IMR-90 (cell line): Measurements from ENCODE around the gene KCNK7. TPM values are rescaled to one million over a fixed set of nuclear protein-coding genes. Genes with fewer than 3 reads are reported as not detected.

Experiments used
- ATAC-seq: fragments of 200-7000 bp; cut with Tn5 transposase; 2 replicates; pipeline ENCODE4 v1.9.1; 2020; ENCODE audit warnings: low read depth, mild to moderate bottlenecking, moderate library complexity
- BruUV-seq: library from RNA; stranded (reverse); fragments of 400-500 nt; replicated peaks from 2 replicates; lab custom pipeline; 2021; lab: Mats Ljungman, UMichigan
- CTCF ChIA-PET: fragments of 300-600 bp; formaldehyde crosslinking; extraction: SDS; loops from one replicate; lab custom pipeline; 2021; ENCODE audit warnings: antibody characterized with exemption; lab: Yijun Ruan, JAX
- POLR2A ChIA-PET: fragments of 300-600 bp; sonication (Branson Sonifier 250); formaldehyde crosslinking; loops from one replicate; lab custom pipeline; 2022; ENCODE audit warnings: antibody characterized with exemption; ENCODE audit not compliant: unreplicated experiment; lab: Charles Lee
- DNase-seq: peaks from one replicate; pipeline ENCODE4 v3.0.0; 2013
- H2AFZ ChIP-seq: replicated peaks from 2 replicates; pipeline ENCODE3; 2013; ENCODE audit warnings: low read length, mild to moderate bottlenecking; ENCODE audit not compliant: poor library complexity
- H2AK5ac ChIP-seq: 2 replicates; pipeline ENCODE4 v1.6.1; 2013; ENCODE audit warnings: low read depth, low read length, inconsistent platforms
- H2AK9ac ChIP-seq: replicated peaks from 2 replicates; pipeline ENCODE3; 2013; ENCODE audit warnings: mild to moderate bottlenecking, low read depth, low read length, moderate library complexity; ENCODE audit not compliant: poor library complexity
- H2BK120ac ChIP-seq: 2 replicates; pipeline ENCODE4 v1.6.1; 2013; ENCODE audit warnings: low read depth, low read length, inconsistent platforms
- H2BK15ac ChIP-seq: 3 replicates; pipeline ENCODE4 v1.6.1; 2013; ENCODE audit warnings: low read depth, low read length, inconsistent platforms
- H2BK20ac ChIP-seq: 2 replicates; pipeline ENCODE4 v1.6.1; 2013; ENCODE audit warnings: low read depth, mild to moderate bottlenecking, inconsistent platforms, low read length, moderate library complexity
- H2BK5ac ChIP-seq: 2 replicates; pipeline ENCODE4 v1.6.1; 2013; ENCODE audit warnings: mild to moderate bottlenecking, low read depth, low read length, inconsistent platforms; ENCODE audit not compliant: poor library complexity, severe bottlenecking
- H3K14ac ChIP-seq: replicated peaks from 2 replicates; pipeline ENCODE4 v1.6.1; 2013; ENCODE audit warnings: low read depth, low read length, inconsistent platforms
- H3K18ac ChIP-seq: 2 replicates; pipeline ENCODE4 v1.6.1; 2013; ENCODE audit warnings: low read depth, low read length, control low read depth
- H3K23ac ChIP-seq: 2 replicates; pipeline ENCODE4 v1.6.1; 2013; ENCODE audit warnings: low read depth, low read length, inconsistent platforms
- H3K27ac ChIP-seq: 2 replicates; pipeline ENCODE4 v1.5.1; 2013; ENCODE audit warnings: mild to moderate bottlenecking, control low read depth, low read length; ENCODE audit not compliant: insufficient read depth
- H3K27me3 ChIP-seq: 2 replicates; pipeline ENCODE4 v1.6.1; 2013; ENCODE audit warnings: low read length; ENCODE audit not compliant: control insufficient read depth, insufficient read depth
- H3K36me3 ChIP-seq: 2 replicates; pipeline ENCODE4 v1.6.1; 2013; ENCODE audit warnings: low read length, mixed read lengths; ENCODE audit not compliant: control insufficient read depth, insufficient read depth
- H3K4ac ChIP-seq: 2 replicates; pipeline ENCODE4 v1.6.1; 2013; ENCODE audit warnings: low read depth, low read length, inconsistent platforms
- H3K4me1 ChIP-seq: 2 replicates; pipeline ENCODE4 v1.6.1; 2013; ENCODE audit warnings: low read length, mixed read lengths; ENCODE audit not compliant: control insufficient read depth, insufficient read depth
- H3K4me2 ChIP-seq: 2 replicates; pipeline ENCODE4 v1.6.1; 2013; ENCODE audit warnings: low read depth, mild to moderate bottlenecking, control low read depth, low read length, moderate library complexity
- H3K4me3 ChIP-seq: 2 replicates; pipeline ENCODE4 v1.5.1; 2013; ENCODE audit warnings: low read depth, mild to moderate bottlenecking, control low read depth, low read length, moderate library complexity; ENCODE audit not compliant: insufficient read depth
- H3K56ac ChIP-seq: 2 replicates; pipeline ENCODE4 v1.6.1; 2013; ENCODE audit warnings: low read length, inconsistent platforms; ENCODE audit not compliant: insufficient read depth; ENCODE audit errors: extremely low read depth
- H3K79me1 ChIP-seq, 2 experiments: 2 replicates each; pipeline ENCODE4 v1.6.1; 2013; ENCODE audit warnings: low read length in 2 of 2, inconsistent platforms in 1 of 2, low read depth in 1 of 2
- H3K9ac ChIP-seq: 2 replicates; pipeline ENCODE4 v1.6.1; 2013; ENCODE audit warnings: low read depth, low read length, control low read depth
- H3K9me1 ChIP-seq: 2 replicates; pipeline ENCODE4 v1.6.1; 2013; ENCODE audit warnings: low read length, inconsistent platforms; ENCODE audit not compliant: insufficient read depth
- H3K9me3 ChIP-seq: 2 replicates; pipeline ENCODE4 v1.6.1; 2013; ENCODE audit warnings: low read length; ENCODE audit not compliant: control insufficient read depth, insufficient read depth
- H4K20me1 ChIP-seq: 2 replicates; pipeline ENCODE4 v1.6.1; 2013; ENCODE audit warnings: low read length, inconsistent platforms; ENCODE audit not compliant: insufficient read depth
- H4K5ac ChIP-seq: 2 replicates; pipeline ENCODE4 v1.6.1; 2013; ENCODE audit warnings: mild to moderate bottlenecking, low read depth, low read length, control low read depth
- H4K8ac ChIP-seq, 2 experiments: 2 replicates each; pipeline ENCODE4 v1.6.1; 2013; ENCODE audit warnings: low read depth in 2 of 2, low read length in 2 of 2, control low read depth in 1 of 2, inconsistent platforms in 1 of 2
- H4K91ac ChIP-seq: 2 replicates; pipeline ENCODE4 v1.6.1; 2013; ENCODE audit warnings: low read depth, low read length, inconsistent platforms; ENCODE audit not compliant: insufficient read depth
- BHLHE40 ChIP-seq: fragments of 150-350 bp; IDR thresholded peaks from 2 replicates; pipeline ENCODE4 v1.6.1; 2016; ENCODE audit warnings: mild to moderate bottlenecking, low read depth, low read length
- CHD1 ChIP-seq: IDR thresholded peaks from 2 replicates; pipeline ENCODE4 v1.6.1; 2012; ENCODE audit warnings: low read depth, low read length, improper control_type of control experiment
- CTCF ChIP-seq: conservative IDR thresholded peaks from 2 replicates; pipeline ENCODE4 v1.5.1; 2012; ENCODE audit warnings: mild to moderate bottlenecking, low read depth, low read length, improper control_type of control experiment
- MAZ ChIP-seq: IDR thresholded peaks from 2 replicates; pipeline ENCODE4 v1.6.1; 2012; ENCODE audit warnings: low read depth, mild to moderate bottlenecking, low read length, improper control_type of control experiment, moderate library complexity, borderline replicate concordance
- RAD21 ChIP-seq: IDR thresholded peaks from 2 replicates; pipeline ENCODE4 v1.6.1; 2012; ENCODE audit warnings: low read length, improper control_type of control experiment
- RCOR1 ChIP-seq: IDR thresholded peaks from 2 replicates; pipeline ENCODE4 v1.6.1; 2012; ENCODE audit warnings: mild to moderate bottlenecking, low read length, improper control_type of control experiment; ENCODE audit not compliant: insufficient replicate concordance
- RFX5 ChIP-seq: IDR thresholded peaks from 2 replicates; pipeline ENCODE4 v1.8.0; 2012; ENCODE audit warnings: low read depth, mild to moderate bottlenecking, low read length, moderate library complexity
- SMC3 ChIP-seq: fragments of 150-350 bp; IDR thresholded peaks from 2 replicates; pipeline ENCODE4 v1.6.1; 2016; ENCODE audit warnings: low read depth, mild to moderate bottlenecking, antibody characterized with exemption, low read length, moderate library complexity
- WGBS, 2 experiments: methylation state at CpG; one replicate each; pipeline versions ENCODE4 v1.1.5 to v1.1.7; 2013; ENCODE audit warnings: missing lambda C conversion rate in 2 of 2; ENCODE audit not compliant: insufficient read length in 1 of 2; ENCODE audit errors: extremely low coverage in 2 of 2; 5-methylcytosine and 5-hydroxymethylcytosine counted together
- dilution Hi-C: fragments of 300-500 bp; cut with HindIII; formaldehyde crosslinking; loops from one replicate; pipeline ENCODE4 v1.14.3; 2018; ENCODE audit warnings: low sequenced_read_pairs; ENCODE audit not compliant: unreplicated experiment
- in situ Hi-C: fragments of 300-500 bp; cut with MboI; formaldehyde crosslinking; loops from 3 replicates; pipeline ENCODE4 v1.14.3; 2019; ENCODE audit warnings: low sequenced_read_pairs, inconsistent platforms, mixed read lengths
- intact Hi-C: fragments of 100-400 bp; cut with micrococcal nuclease; formaldehyde crosslinking; loops from 2 replicates; pipeline ENCODE4 v1.10.0; 2022
- polyA plus RNA-seq, 3 experiments: library from polyadenylated mRNA; depleted of rRNA; stranded (reverse); fragments of >200 nt; gene quantifications; 2 replicates each; pipeline ENCODE4 v1.2.3, GENCODE V29; 2012; ENCODE audit warnings: low replicate concordance in 1 of 3
- total RNA-seq: library from RNA; depleted of rRNA; stranded (reverse); fragments of >200 nt; gene quantifications from 2 replicates; pipeline ENCODE4 v1.2.3, GENCODE V29; 2012

KCNK7 gene
- total and polyA plus RNA-seq, 2 of the 4 experiments (the other 2 are of a cell fraction), result 0.09 TPM; not detected in 1

GRCh38 chr11:65572356-65573051, 23.1 kb downstream of the KCNK7 start, which contains the start of gene FAM89B (continued):
- TF ChIP-seq BHLHE40, result no peak
- TF ChIP-seq SMC3, result no peak
- no peak for TF ChIP-seq RAD21

- no CpG with 5 or more reads among the region's 11 CpGs for WGBS, 2 experiments
- H2BK15ac ChIP-seq, result no peak overlapping the region
- H3K9me1 ChIP-seq, result peaks cover 14% of the 10 kb centered on the region
- CTCF ChIA-PET, result interaction anchor here (2.6 kb wide), 1 partner anchor 31 kb away, joined by 15 read pairs; no protein-coding TSS in a partner anchor
- H3K14ac ChIP-seq, result no peak overlapping the region
- H2BK120ac ChIP-seq, result 0 out of 2 replicates have a peak overlapping the region, but pooled peaks have one; percentile 8
- peak overlapping the region; percentile 93 for H3K4me2 ChIP-seq
- H3K23ac ChIP-seq, result no peak overlapping the region
- no TSS peak for BruUV-seq
- H3K4ac ChIP-seq, result peak overlapping the region; percentile 88
- H4K20me1 ChIP-seq, result peaks cover 27% of the 10 kb centered on the region
- H3K18ac ChIP-seq, result no peak overlapping the region
- ATAC-seq, result no peak
- H3K56ac ChIP-seq, result no peak overlapping the region
- H4K91ac ChIP-seq, result 0 out of 2 replicates have a peak overlapping the region, but pooled peaks have one; percentile 51
- peak overlapping the region; percentile 96 for H2AK9ac ChIP-seq
- dilution Hi-C loops, result no loop called here
- H3K9me3 ChIP-seq, result no peaks in the 10 kb centered on the region
- DNase-seq, result peak; percentile 44
- H2BK5ac ChIP-seq, result peak overlapping the region; percentile 57
- no peak overlapping the region; a peak in 1 of 4 replicates for H4K8ac ChIP-seq
- TF ChIP-seq RFX5, result no peak
- TF ChIP-seq MAZ, result no peak
- peak; percentile 58 for TF ChIP-seq RAD21
- TF ChIP-seq CHD1, result no peak
- peak; percentile 56 for TF ChIP-seq SMC3
- TF ChIP-seq RCOR1, result no peak
- peak; percentile 42 for TF ChIP-seq CTCF
- H3K9ac ChIP-seq, result 0 out of 2 replicates have a peak overlapping the region, but pooled peaks have one; percentile 35
- H2BK20ac ChIP-seq, result no peak overlapping the region
- POLR2A ChIA-PET, result interaction anchor here (0.6 to 1.1 kb wide), 4 partner anchors 72 to 793 kb away, joined by 3 to 9 read pairs (median 4); partner anchors contain the start of genes NEAT1 and SF1
- H3K36me3 ChIP-seq, result peaks cover 4% of the 10 kb centered on the region; the same call in 1 of the 2 replicates
- intact Hi-C loops, result loop anchor here (2.0 to 5.0 kb wide), 3 partner anchors 15 to 190 kb away; partner anchors contain the start of gene SLC25A45
- H3K79me1 ChIP-seq, result peaks cover 27 to 70% of the 10 kb centered on the region in 2 experiments
- peak overlapping the region; percentile 86 for H2AFZ ChIP-seq
- peak overlapping the region; percentile 27; the same call in 1 of the 2 replicates for H4K5ac ChIP-seq
- peak overlapping the region; percentile 97; the same call in 1 of the 2 replicates for H2AK5ac ChIP-seq
- in situ Hi-C loops, result no loop called here
- no peaks in the 10 kb centered on the region for H3K27me3 ChIP-seq
- H3K4me1 ChIP-seq, result peaks cover 29% of the 10 kb centered on the region
- H3K4me3 ChIP-seq, result peak overlapping the region; percentile 75
- peak overlapping the region; percentile 57 for H3K27ac ChIP-seq
These were observed 23.7 kb downstream of the KCNK7 start for GRCh38 chr11:65571940-65572339.
